OCI-LY3 (cell line): ENCODE measurements around the gene ADD2.

Experiments
- EZH2phosphoT487 ChIP-seq: fragments of 200-600 bp; shearing (Covaris generic); IDR thresholded peaks from 2 replicates; pipeline ENCODE4 v1.6.1; 2018; ENCODE audit warnings: antibody characterized with exemption, mixed run types, low read depth
- TF ChIP-seq, protein P1 (sequence below): fragments of 200-600, 300-600 bp; sonication (generic); IDR thresholded peaks from 2 replicates; pipeline ENCODE4 v1.5.1; 2014; ENCODE audit warnings: antibody characterized with exemption, low read length, low read depth

DNA sequence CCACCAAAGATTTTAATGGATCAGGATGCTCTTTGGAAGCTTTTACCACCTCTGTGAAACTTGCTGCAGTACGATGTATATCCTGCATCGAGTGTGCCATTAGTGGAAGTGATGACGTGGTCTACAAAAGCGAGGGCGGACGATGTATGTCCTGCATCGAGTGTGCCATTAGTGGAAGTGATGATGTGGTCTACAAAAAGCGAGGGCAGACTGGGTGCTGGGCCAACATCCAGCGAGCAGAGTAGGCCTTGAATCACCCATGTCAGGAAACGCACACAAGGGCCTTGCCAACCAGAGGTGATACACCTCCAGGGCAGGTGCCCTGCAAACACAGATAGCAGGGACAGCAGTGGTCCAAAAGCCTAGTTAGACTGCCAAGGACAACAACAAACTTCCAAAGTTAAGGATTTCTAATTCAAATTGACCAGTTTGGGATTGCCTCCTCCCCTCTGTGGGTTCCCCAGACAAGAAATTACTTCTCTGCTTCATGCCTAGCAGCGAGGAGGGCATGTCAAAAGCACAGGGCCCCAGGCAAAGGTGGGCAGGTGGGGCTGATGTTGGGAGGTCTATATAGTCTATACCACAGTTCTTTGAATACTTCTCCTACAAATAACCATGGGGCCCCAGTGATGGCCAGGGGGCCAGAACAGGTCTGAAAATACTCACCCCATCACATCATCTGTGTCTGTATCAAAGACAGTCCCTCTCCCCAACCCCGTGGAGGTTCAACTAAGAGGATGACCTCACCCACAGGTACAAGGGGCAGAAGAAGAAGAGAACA lies 70.2 kb downstream of the ADD2 start:
- TF ChIP-seq, protein P1, sequence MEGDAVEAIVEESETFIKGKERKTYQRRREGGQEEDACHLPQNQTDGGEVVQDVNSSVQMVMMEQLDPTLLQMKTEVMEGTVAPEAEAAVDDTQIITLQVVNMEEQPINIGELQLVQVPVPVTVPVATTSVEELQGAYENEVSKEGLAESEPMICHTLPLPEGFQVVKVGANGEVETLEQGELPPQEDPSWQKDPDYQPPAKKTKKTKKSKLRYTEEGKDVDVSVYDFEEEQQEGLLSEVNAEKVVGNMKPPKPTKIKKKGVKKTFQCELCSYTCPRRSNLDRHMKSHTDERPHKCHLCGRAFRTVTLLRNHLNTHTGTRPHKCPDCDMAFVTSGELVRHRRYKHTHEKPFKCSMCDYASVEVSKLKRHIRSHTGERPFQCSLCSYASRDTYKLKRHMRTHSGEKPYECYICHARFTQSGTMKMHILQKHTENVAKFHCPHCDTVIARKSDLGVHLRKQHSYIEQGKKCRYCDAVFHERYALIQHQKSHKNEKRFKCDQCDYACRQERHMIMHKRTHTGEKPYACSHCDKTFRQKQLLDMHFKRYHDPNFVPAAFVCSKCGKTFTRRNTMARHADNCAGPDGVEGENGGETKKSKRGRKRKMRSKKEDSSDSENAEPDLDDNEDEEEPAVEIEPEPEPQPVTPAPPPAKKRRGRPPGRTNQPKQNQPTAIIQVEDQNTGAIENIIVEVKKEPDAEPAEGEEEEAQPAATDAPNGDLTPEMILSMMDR: no peak
- TF ChIP-seq EZH2phosphoT487: no peak
